Mesodermal cell (in vitro differentiated cells): Measurements from ENCODE around the gene SPRY1.

ENCODE experiments used
- H3K27ac ChIP-seq: 2 replicates; pipeline ENCODE4 v1.7.0; 2013; ENCODE audit warnings: mild to moderate bottlenecking, low read depth, low read length, moderate library complexity; ENCODE audit not compliant: severe bottlenecking
- H3K36me3 ChIP-seq: 2 replicates; pipeline ENCODE4 v1.7.1; 2013; ENCODE audit warnings: mild to moderate bottlenecking, low read length, moderate library complexity; ENCODE audit not compliant: control insufficient read depth, insufficient read depth
- H3K4me1 ChIP-seq: one replicate; pipeline ENCODE4 v1.7.1; 2013; ENCODE audit warnings: mild to moderate bottlenecking, low read length; ENCODE audit not compliant: insufficient read depth, control insufficient read depth, poor library complexity, severe bottlenecking
- H3K4me3 ChIP-seq: 2 replicates; pipeline ENCODE4 v1.7.0; 2013; ENCODE audit warnings: low read length, control low read depth, mild to moderate bottlenecking; ENCODE audit not compliant: insufficient read depth, poor library complexity, severe bottlenecking; ENCODE audit errors: extremely low read depth
- H3K9me3 ChIP-seq: 2 replicates; pipeline ENCODE4 v1.7.1; 2013; ENCODE audit warnings: mild to moderate bottlenecking, low read length, moderate library complexity; ENCODE audit not compliant: control insufficient read depth
- WGBS, 2 experiments: methylation state at CpG; one replicate each; pipeline ENCODE4 v1.1.5; 2013; ENCODE audit warnings: missing lambda C conversion rate in 2 of 2; ENCODE audit not compliant: insufficient coverage in 2 of 2; 5-methylcytosine and 5-hydroxymethylcytosine counted together

SPRY1 gene

DNA sequence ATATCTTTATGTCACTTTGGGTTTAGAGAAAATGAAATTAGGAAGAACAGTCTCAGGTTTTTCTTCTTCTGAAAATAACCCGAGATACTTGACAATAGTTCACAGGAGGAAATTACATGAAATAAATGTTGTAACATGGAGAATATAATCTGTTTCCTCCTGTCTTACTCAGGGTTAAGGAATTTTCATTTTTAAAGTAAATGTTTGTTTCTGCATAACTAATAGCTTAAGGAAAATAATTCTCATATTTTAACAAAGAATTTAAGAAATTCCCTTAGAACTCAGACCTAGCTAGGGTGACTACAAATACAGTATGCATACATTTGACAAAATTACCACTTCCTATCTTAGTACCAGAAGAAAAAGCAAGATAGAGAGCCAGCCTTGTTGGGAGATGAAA lies 17.2 kb upstream of the SPRY1 start:
- Histone ChIP-seq H3K9me3 (no peaks in the 10 kb centered on the region), H3K27ac (no peak overlapping the region), H3K4me3 (no peak overlapping the region), H3K36me3 (no peaks in the 10 kb centered on the region), H3K4me1 (no peaks in the 10 kb centered on the region)
- no CpG with 5 or more reads among the region's 1 CpG for WGBS, 2 experiments

DNA sequence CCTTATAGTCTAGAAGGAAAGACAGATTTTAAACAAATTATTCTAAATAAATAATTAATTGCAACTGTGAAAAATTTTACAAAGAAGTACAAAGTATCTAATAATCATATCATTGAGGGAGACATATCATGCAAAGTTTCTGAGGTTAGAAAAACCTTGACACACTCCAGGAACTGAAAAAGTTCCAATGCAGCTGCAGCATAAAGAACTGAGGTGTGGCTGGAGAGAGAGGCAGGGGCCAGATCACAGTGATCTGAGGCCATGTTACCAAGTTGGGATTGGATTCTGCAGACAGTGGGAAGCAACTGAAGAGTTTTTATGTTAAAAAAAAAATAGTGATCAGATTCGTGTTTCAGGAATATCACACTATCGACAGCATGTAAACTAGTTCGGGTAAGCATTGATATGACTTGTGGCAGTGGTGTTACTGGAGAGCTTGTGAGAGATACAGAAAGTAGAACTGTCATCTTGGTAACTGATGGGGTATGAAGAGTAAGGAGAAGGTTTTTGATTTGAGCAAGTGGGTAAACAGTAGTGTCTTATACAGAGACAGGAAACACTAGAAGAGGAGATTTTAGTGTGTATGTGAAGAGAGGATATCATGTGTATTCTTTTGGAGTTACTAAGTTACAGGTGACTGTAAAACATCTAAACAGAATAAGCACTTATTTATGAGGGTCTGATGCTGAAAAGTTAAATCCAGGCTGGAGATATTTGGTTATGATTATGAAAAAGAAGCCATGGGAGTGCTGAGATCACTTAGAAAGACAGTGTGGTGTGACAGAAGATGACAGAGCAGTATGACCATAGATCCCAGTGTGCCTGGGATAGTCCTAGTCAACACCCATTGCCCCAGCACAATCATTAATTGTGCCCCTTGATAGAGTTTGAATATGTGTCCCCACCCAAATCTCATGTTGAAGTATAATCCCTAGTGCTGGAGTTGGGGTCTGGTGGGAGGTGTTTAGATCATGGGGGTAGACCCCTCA lies 15.6 kb upstream of the SPRY1 start:
- Histone ChIP-seq H3K36me3 (no peaks in the 10 kb centered on the region), H3K4me3 (no peak overlapping the region), H3K4me1 (no peaks in the 10 kb centered on the region), H3K9me3 (no peaks in the 10 kb centered on the region), H3K27ac (no peak overlapping the region)
- 86 to 96% methylated on average over 3 of the region's 3 CpGs for WGBS, 2 experiments

DNA sequence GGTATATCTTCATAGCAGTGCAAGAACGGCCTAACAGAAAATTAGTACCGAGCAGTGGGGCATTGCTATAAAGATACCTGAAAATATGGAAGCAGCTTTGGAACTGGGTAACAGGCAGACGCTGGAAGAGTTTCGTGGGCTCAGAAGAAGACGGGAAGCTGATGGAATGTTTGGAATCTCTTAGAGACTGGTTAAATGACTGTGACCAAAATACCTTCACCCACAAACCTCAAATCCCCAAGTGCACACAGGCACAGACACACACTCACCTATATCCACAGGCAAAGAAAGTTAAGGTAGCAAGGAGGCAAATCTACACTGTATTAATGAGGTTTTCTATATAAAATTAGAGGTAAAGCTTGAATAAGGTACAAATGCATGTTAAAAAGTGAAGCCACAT lies 14.6 kb upstream of the SPRY1 start:
- Histone ChIP-seq H3K36me3 (no peaks in the 10 kb centered on the region), H3K27ac (no peak overlapping the region), H3K4me1 (no peaks in the 10 kb centered on the region), H3K9me3 (no peaks in the 10 kb centered on the region), H3K4me3 (no peak overlapping the region)
- WGBS, 2 experiments: 77 to 83% methylated on average over 3 of the region's 5 CpGs

DNA sequence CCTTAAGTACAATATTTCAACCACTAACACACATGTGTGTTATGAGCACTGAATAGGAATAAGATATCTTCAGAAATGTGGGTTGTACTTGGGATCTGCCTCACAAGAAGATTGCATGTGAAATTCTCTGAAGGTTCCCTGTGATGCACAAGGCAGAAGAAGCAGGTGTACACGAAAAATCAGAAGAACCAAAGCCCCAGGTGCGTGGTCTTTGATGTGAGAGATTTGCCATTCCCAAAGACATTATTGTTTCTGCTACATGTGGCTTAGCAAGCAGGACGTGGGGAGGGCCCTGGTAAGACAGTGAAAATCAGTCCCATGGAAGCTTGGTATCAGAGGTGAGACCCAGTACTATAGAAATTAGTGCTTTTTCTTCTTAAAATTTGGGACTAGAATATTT lies 13.0 kb upstream of the SPRY1 start:
- no peaks in the 10 kb centered on the region for H3K9me3 ChIP-seq
- H3K27ac ChIP-seq: no peak overlapping the region
- no peaks in the 10 kb centered on the region for H3K4me1 ChIP-seq
- H3K36me3 ChIP-seq: no peaks in the 10 kb centered on the region
- no peak overlapping the region for H3K4me3 ChIP-seq
- WGBS, 2 experiments: 91% methylated on average over 2 of the region's 3 CpGs; no CpG with 5 or more reads in 1 of the 2 experiments

DNA sequence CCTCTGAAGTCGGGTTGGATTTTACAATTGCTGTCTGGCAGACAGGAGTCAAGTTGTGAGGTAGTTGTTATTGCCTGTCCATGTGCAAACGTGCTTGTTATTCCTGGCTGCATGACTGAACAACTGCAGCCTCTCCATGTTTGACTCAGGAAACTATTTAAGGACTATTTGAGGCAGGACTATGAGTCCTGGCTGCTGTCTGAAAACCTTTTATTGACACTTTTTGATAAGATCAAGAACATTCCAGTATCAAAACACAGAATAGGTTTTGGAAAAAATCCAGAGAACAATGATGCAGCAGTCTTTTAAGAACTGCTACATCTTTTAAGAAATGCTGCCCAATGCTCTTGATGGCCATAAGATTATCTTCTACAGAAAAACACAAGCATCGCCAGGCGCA lies 10.0 kb upstream of the SPRY1 start:
- H3K4me1 ChIP-seq: no peaks in the 10 kb centered on the region
- WGBS, 2 experiments: 69 to 100% methylated on average over 2 of the region's 4 CpGs
- H3K4me3 ChIP-seq: no peak overlapping the region
- no peaks in the 10 kb centered on the region for H3K36me3 ChIP-seq
- no peak overlapping the region for H3K27ac ChIP-seq
- no peaks in the 10 kb centered on the region for H3K9me3 ChIP-seq

DNA sequence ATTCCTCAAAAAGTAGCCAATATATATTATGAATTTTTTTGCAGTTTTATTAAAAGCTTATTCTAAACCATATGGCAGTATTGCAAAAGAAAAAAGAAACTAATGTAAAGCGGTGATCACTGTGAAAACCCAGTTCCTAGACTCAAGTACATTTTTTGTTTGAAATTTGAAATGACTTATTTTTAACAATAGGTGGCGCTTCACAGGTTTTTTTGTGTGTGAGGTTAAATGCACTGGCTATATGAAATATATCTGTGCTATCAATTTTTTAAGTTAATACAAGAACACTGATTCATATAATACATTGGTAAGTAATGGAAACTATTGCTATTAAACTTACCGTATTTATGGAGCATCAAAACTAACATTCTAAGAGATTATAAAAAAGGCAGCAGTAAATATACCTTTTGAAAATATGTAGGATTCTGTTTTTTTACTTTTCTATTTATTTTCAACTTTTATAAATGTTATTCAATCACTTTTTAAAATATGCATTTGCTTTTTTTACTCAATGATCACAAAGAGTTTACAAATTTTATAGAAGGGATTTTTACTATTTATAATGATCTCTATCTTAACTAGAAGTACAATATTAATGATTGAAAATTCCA lies 5.6 kb upstream of the SPRY1 start:
- Histone ChIP-seq H3K4me3 (no peak overlapping the region), H3K9me3 (no peaks in the 10 kb centered on the region), H3K4me1 (no peaks in the 10 kb centered on the region), H3K36me3 (no peaks in the 10 kb centered on the region), H3K27ac (no peak overlapping the region)
- WGBS, 2 experiments: no CpG with 5 or more reads among the region's 3 CpGs

DNA sequence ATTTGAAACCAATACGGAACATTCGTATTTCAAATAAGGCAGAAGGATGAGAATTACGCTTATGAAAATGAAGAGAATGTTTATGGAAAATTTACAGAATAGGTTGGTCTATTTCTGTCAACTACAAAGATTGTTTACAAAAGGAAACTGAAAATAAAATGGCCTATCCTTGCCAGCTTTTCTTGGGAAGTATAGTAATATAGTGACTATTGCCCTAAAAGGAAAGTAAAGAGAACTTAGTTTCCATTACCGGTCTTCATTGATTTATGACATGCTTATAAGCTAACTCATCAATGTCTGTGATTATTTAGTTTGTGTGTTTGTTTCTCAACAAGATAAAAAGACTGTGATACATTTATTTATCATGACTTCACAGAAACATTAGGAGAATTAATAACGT lies 2.9 kb upstream of the SPRY1 start:
- Histone ChIP-seq H3K36me3 (peaks cover 4% of the 10 kb centered on the region), H3K9me3 (no peaks in the 10 kb centered on the region), H3K4me3 (no peak overlapping the region), H3K27ac (no peak overlapping the region), H3K4me1 (no peaks in the 10 kb centered on the region)
- WGBS, 2 experiments: 100% methylated on average over 2 to 3 of the region's 5 CpGs

DNA sequence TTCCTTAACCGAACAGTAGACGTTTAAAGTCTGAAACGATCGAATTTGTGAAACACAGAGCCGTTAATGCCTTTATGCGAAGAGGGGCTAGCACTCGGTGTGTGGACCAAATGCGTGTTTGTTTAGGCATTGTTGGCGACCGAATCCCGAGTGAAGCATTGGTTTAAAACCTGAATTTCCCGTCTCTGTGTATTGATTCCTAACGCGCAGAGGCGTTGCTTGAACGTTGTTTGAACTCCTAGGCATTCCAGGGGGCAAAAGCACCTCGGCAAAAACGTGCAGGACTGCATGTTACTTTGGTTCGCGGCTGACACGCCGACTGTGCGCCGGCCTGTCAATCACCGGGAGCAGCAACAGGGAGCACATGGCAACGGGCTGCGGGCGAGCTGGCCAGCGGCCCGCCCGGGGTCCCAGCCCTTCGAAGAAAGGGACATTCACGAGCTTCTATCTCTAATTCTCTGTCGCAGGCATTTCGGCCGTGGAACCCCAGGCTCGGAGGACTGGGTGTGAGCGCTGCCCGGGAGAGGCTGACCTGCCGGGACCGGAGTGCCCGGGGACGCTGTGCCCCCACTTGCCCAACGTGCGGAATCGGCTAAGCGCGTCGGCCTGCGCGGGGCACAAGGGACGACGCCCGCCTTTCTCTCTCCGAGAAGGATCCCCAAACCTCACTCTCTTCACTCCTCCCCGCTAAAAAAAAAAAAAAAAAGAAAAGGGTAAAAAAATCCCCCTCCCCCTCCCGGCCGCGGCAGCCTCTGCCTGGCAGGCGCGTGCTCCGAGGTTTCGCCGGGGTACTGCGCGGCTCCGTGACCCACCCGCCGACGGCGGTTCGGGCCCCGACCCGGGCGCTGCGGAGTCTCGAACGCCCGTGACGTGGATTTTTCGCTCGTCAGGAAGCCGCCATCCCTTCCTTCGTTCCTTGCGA lies 810 bp downstream of the SPRY1 start:
- peaks cover 5% of the 10 kb centered on the region for H3K4me1 ChIP-seq
- WGBS, 2 experiments: 0% methylated on average over 52 to 58 of the region's 85 CpGs
- peaks cover 22% of the 10 kb centered on the region for H3K36me3 ChIP-seq
- H3K9me3 ChIP-seq: no peaks in the 10 kb centered on the region
- peak overlapping the region; percentile 86 for H3K27ac ChIP-seq
- peak overlapping the region; percentile 75 for H3K4me3 ChIP-seq

DNA sequence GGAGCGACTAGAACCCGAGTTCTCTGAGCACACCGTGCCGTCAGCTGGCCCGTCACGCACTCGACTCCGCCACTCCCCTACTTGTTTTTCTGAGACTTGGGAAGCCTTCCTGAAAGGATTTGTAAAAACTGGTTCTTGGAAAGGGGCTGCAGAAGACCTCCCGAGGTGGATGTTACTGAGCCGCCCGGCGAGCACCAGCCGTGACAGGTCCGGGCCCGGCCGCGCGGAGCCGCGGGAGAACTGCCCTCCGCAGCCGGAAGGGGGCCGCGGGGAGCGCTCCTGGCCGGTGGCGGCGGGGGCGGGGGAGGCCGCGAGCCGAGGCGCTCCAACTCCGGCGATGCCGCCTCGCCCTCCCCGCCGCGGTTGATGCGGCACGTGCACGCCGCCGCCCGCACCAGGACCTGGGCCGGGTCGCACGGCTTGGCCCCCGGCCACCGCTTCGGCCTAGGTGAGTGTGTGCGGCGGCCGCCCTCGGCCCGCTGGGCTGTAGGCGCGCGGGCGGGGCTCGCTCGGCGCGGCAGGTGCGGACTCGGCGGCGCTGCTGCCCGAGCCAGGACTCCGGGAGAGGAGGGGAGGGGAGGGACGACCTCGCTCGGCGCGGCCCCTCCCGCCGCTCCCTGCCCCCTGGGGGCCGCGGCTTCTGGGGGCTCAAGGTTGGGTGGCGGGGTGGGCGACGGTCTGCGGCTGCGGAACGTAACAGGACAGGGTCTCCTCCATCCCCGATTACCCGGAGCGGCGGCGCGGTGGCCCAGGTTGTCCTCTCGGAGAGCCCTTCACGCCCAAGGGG lies 1.7 kb downstream of the SPRY1 start:
- Histone ChIP-seq H3K4me1 (peaks cover 13% of the 10 kb centered on the region), H3K4me3 (peak overlapping the region; percentile 75), H3K9me3 (no peaks in the 10 kb centered on the region), H3K27ac (peak overlapping the region; percentile 86), H3K36me3 (peaks cover 31% of the 10 kb centered on the region)
- 0% methylated on average over 63 to 65 of the region's 94 CpGs for WGBS, 2 experiments
